Psoas muscle (tissue), 8 donors: ENCODE results near the gene HOXA6. TPM values are rescaled to one million over a fixed set of nuclear protein-coding genes. Genes with fewer than 3 reads are reported as not detected.

Experiments used
- ATAC-seq, 4 donors: fragments of 200-7000 bp; cut with Tn5 transposase; one replicate each; pipeline ENCODE4 v1.9.1; 2020; ENCODE audit warnings: moderate library complexity in 3 of 4, mild to moderate bottlenecking in 2 of 4
- DNase-seq, 2 donors: peaks; one replicate each; pipeline ENCODE4 v3.0.0-alpha.2; 2020
- H3K27ac ChIP-seq: fragments of 200-600 bp; one replicate; pipeline ENCODE4 v1.8.0; 2022
- H3K27me3 ChIP-seq, 3 donors: fragments of 200-600 bp in 1 of 3; one replicate each; pipeline versions ENCODE4 v1.6.1 to v1.8.0; 2013 to 2022; ENCODE audit warnings: low read length in 2 of 3, mild to moderate bottlenecking in 2 of 3, moderate library complexity in 1 of 3; ENCODE audit not compliant: insufficient read depth in 3 of 3
- H3K36me3 ChIP-seq, 2 donors: fragments of 200-600 bp in 1 of 2; one replicate each; pipeline versions ENCODE4 v1.6.1 to v1.8.0; 2013 to 2022; ENCODE audit warnings: low read depth in 1 of 2, mild to moderate bottlenecking in 1 of 2, moderate library complexity in 1 of 2; ENCODE audit not compliant: insufficient read depth in 1 of 2
- H3K4me1 ChIP-seq: fragments of 200-600 bp; one replicate; pipeline ENCODE4 v1.8.0; 2022
- H3K4me3 ChIP-seq: fragments of 200-600 bp; one replicate; pipeline ENCODE4 v1.8.0; 2022; ENCODE audit warnings: mild to moderate bottlenecking
- H3K9me3 ChIP-seq: fragments of 200-600 bp; one replicate; pipeline ENCODE4 v1.8.0; 2022
- WGBS, 3 donors: extraction: QIAGEN DNeasy Blood & Tissue Kit; methylation state at CpG; one replicate each; pipeline versions ENCODE4 v1.1.6 to v1.1.7; 2013; 5-methylcytosine and 5-hydroxymethylcytosine counted together
- intact Hi-C, 2 donors: fragments of 100-400 bp; cut with DNase I; formaldehyde crosslinking; loops; one replicate each; pipeline versions ENCODE4 v1.11.0 to v1.14.2; 2022
- polyA plus RNA-seq, 3 donors: library from polyadenylated mRNA; stranded (reverse); fragments of 200-250 nt; gene quantifications; one replicate each; pipeline ENCODE4 v1.2.3, GENCODE V29; 2013
- total RNA-seq, 4 donors: library from RNA; stranded (reverse); fragmentation: NEBNext Ultra II Directional in 2 of 4; extraction: Animal tissue kit (Norgen Biotek cat#: 25700) in 2 of 4; gene quantifications; one replicate each; pipeline versions ENCODE4 v1.2.1 to v1.2.4, GENCODE V29; 2021 to 2023
- TF ChIP-seq, protein P1 (sequence below): fragments of 200-600 bp; IDR thresholded peaks from one replicate; pipeline ENCODE4 v1.8.0; 2022; ENCODE audit warnings: antibody characterized with exemption
- donor health status: healthy with polysubstance abuse.
- donor health status: DM: no; HTN: no; CAD: no; lungs with moderate emphysema.
- donor health status: Bipolar disorder and iron deficiency.
- donor health status: healthy.
- donor health status: DM: yes; HTN: yes; CAD: no.
- donor health status: DM: no; HTN: no; CAD: no.
- donor health status: DM: no; HTN: no; CAD: no.
- donor health status: DM: yes; HTN: yes; CAD: no.

The HOXA6 gene
- total and polyA plus RNA-seq, 7 donors, result 0.64 to 3.7 (median 2.9) TPM

DNA sequence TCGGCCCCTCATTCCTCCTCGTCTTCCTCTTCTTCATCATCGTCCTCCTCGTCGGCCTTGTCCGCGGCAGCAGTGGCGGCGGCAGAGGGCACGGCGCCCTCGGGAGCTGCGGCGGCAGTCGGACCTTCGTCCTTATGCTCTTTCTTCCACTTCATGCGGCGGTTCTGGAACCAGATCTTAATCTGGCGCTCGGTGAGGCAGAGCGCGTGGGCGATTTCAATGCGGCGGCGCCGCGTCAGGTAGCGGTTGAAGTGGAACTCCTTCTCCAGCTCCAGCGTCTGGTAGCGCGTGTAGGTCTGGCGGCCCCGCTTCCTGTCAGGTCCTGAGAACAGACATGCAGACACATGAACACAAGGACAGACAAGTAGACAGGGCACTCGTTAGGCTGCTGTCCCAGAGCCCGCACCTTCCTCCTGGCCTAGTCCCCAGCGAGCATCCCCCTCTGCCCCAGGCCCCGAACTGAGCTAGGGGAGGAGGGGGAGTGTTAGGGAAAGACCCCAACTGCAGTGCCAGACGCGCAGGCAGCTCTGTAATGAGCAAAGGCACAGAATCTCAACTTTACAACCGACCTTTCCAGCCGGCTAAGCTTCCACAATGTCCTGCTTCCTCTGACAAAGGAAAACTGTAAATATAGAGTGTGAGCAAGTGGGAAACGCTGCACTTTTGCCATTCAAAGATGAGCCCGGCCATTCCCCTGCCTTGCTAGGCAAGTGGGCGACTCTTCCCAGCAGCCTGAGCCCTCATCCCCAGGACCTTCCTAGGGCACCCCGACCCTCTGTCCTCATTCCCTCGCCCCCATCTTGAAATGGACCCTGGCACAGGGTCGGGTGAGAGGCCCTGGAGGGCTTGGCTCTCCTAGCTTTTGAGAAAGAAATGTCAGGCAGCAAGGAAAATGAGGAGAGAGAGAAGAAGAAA, 7.6 kb upstream of the HOXA6 start:
- intact Hi-C loops, result loop anchor here (5.0 to 10.0 kb wide), 2 partner anchors 953 to 1270 kb away; partner anchors contain the start of genes CBX3 (in 1 of the 2) and HNRNPA2B1 (in 1 of the 2)
- peak; percentile 17 to 52 for DNase-seq
- peak overlapping the region; percentile 91 for H3K27ac ChIP-seq
- H3K36me3 ChIP-seq, result no peaks in the 10 kb centered on the region
- no peaks in the 10 kb centered on the region for H3K9me3 ChIP-seq
- H3K4me1 ChIP-seq, result peaks cover 12% of the 10 kb centered on the region
- no peak for ATAC-seq
- no peaks in the 10 kb centered on the region for H3K27me3 ChIP-seq
- WGBS, 3 donors, result 61 to 72% (median 69%) methylated on average over 48 of the region's 48 CpGs
- TF ChIP-seq, protein P1, sequence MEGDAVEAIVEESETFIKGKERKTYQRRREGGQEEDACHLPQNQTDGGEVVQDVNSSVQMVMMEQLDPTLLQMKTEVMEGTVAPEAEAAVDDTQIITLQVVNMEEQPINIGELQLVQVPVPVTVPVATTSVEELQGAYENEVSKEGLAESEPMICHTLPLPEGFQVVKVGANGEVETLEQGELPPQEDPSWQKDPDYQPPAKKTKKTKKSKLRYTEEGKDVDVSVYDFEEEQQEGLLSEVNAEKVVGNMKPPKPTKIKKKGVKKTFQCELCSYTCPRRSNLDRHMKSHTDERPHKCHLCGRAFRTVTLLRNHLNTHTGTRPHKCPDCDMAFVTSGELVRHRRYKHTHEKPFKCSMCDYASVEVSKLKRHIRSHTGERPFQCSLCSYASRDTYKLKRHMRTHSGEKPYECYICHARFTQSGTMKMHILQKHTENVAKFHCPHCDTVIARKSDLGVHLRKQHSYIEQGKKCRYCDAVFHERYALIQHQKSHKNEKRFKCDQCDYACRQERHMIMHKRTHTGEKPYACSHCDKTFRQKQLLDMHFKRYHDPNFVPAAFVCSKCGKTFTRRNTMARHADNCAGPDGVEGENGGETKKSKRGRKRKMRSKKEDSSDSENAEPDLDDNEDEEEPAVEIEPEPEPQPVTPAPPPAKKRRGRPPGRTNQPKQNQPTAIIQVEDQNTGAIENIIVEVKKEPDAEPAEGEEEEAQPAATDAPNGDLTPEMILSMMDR, result no peak
- H3K4me3 ChIP-seq, result peak overlapping the region; percentile 84

DNA sequence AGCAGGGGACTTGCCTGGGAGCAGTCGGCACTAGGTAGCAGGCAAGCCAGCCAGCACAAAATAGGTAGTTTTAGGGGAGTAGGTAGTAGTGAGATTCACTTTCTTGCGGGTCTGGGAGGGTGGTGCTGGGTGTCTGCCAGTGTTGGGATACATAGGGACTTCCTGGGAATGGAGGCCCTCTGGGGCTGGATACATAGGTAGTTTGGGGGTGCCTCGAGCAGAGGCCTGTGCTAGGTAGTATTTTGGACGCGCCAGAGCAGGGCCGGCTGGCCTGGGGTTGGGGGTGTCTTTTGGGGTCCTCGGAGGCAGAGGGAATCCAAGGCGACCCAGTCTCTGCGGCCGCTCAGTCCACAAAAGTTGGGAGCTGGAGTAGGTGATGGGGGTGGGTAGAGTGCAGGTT, 6.8 kb upstream of the HOXA6 start:
- Histone ChIP-seq H3K36me3 (no peaks in the 10 kb centered on the region), H3K4me1 (peaks cover 16% of the 10 kb centered on the region), H3K9me3 (no peaks in the 10 kb centered on the region), H3K27ac (peak overlapping the region; percentile 91), H3K4me3 (no peak overlapping the region), H3K27me3 (no peaks in the 10 kb centered on the region)
- intact Hi-C loops, result loop anchor here in 1 of 2 donors (10.0 kb wide), 1 partner anchor 1270 kb away; no protein-coding TSS in a partner anchor
- DNase-seq (peak in 1 of 2 donors; percentile 44), ATAC-seq (no peak)
- TF ChIP-seq, protein P1, result no peak
- WGBS, 3 donors, result 84 to 89% (median 85%) methylated on average over 10 of the region's 10 CpGs

- H3K27me3 ChIP-seq, result no peaks in the 10 kb centered on the region
- no peaks in the 10 kb centered on the region for H3K36me3 ChIP-seq
- DNase-seq (no peak), ATAC-seq (no peak)
- no peak overlapping the region for H3K27ac ChIP-seq
- TF ChIP-seq, protein P1, result no peak
- intact Hi-C loops, result loop anchor here in 1 of 2 donors (10.0 kb wide), 1 partner anchor 1269 kb away; no protein-coding TSS in a partner anchor
- H3K4me1 ChIP-seq, result peaks cover 23% of the 10 kb centered on the region
- no peaks in the 10 kb centered on the region for H3K9me3 ChIP-seq
- WGBS, 3 donors, result 88 to 100% (median 96%) methylated on average over 3 of the region's 3 CpGs
- no peak overlapping the region for H3K4me3 ChIP-seq
Measured at GRCh38 chr7:27153526-27153925, 6.0 kb upstream of the HOXA6 start.

- no peaks in the 10 kb centered on the region for H3K9me3 ChIP-seq
- TF ChIP-seq, protein P1, result no peak
- intact Hi-C loops, result loop anchor here in 1 of 2 donors (10.0 kb wide), 1 partner anchor 1268 kb away; no protein-coding TSS in a partner anchor
Measured at GRCh38 chr7:27152816-27153442, 5.4 kb upstream of the HOXA6 start.

More at GRCh38 chr7:27152816-27153442, 5.4 kb upstream of the HOXA6 start:
- Histone ChIP-seq H3K36me3 (no peaks in the 10 kb centered on the region), H3K4me3 (peak overlapping the region; percentile 75), H3K27ac (peak overlapping the region; percentile 84), H3K27me3 (no peaks in the 10 kb centered on the region), H3K4me1 (peaks cover 23% of the 10 kb centered on the region)
- DNase-seq (no peak), ATAC-seq (no peak)
- WGBS, 3 donors, result 64 to 73% (median 68%) methylated on average over 22 of the region's 22 CpGs
